Measurements from ENCODE around the gene NACC2. TPM values are rescaled to one million over a fixed set of nuclear protein-coding genes. Genes with fewer than 3 reads are reported as not detected.

Gene NACC2
- total RNA-seq, 1 experiment from 2014 or later: 62.0 TPM

GRCh38 chr9:136006169-136006568 lies 88.9 kb downstream of the NACC2 start:
- Histone ChIP-seq H3K27me3 (ENCODE audit: control insufficient read depth, insufficient read depth, low read length) (no peaks in the 10 kb centered on the region), H3K36me3 (ENCODE audit: control insufficient read depth, insufficient read depth, low read length) (no peaks in the 10 kb centered on the region), H3K4me3 (ENCODE audit: low read depth in 2 of 2, low read length in 2 of 2) (no peak overlapping the region), H3K27ac (ENCODE audit: low read length) (no peak overlapping the region), H3K9me3 (ENCODE audit: control insufficient read depth, insufficient read depth, low read depth, low read length) (no peaks in the 10 kb centered on the region), H3K4me1 (ENCODE audit: control insufficient read depth, insufficient read depth, low read length) (peaks cover 28% of the 10 kb centered on the region)
- no peak for TF ChIP-seq REST (IDR thresholded peaks at IDR 0.05; ENCODE audit: insufficient read depth in 1 of 2, low read depth in 2 of 2, low read length in 1 of 2)
- no peak for TF ChIP-seq CTCF (IDR thresholded peaks at IDR 0.05)
- TF ChIP-seq SIN3A (IDR thresholded peaks at IDR 0.05; ENCODE audit: borderline replicate concordance, insufficient read depth, low read depth, low read length): no peak
- no peak for TF ChIP-seq TCF7L2 (IDR thresholded peaks at IDR 0.05; ENCODE audit: low read depth, low read length)
- TF ChIP-seq POLR2AphosphoS5 (IDR thresholded peaks at IDR 0.05; ENCODE audit: low read depth, low read length): no peak
- ChIA-PET POLR2A (no interaction called here), CTCF (no interaction called here)
- in situ Hi-C loops (cut with HindIII; ENCODE audit: low pct_unique_long_range_greater_than_20kb, low sequenced_read_pairs): no loop called here
- intact Hi-C loops (cut with micrococcal nuclease; ENCODE audit: unreplicated experiment): no loop called here
- ATAC-seq (no peak), DNase-seq (ENCODE audit: low read depth, low spot score) (no peak)
- no TSS peak for BruUV-seq (replicated peaks)

- in situ Hi-C loops (cut with HindIII; ENCODE audit: low pct_unique_long_range_greater_than_20kb, low sequenced_read_pairs): no loop called here
These were observed 90.4 kb downstream of the NACC2 start for GRCh38 chr9:136004712-136005111.

More at GRCh38 chr9:136004712-136005111, 90.4 kb downstream of the NACC2 start:
- no peaks in the 10 kb centered on the region for H3K36me3 ChIP-seq (ENCODE audit: control insufficient read depth, insufficient read depth, low read length)
- intact Hi-C loops (cut with micrococcal nuclease; ENCODE audit: unreplicated experiment): no loop called here
- H3K9me3 ChIP-seq (ENCODE audit: control insufficient read depth, insufficient read depth, low read depth, low read length): no peaks in the 10 kb centered on the region
- H3K4me1 ChIP-seq (ENCODE audit: control insufficient read depth, insufficient read depth, low read length): peaks cover 28% of the 10 kb centered on the region
- ChIA-PET CTCF (no interaction called here), POLR2A (no interaction called here)
- ATAC-seq (no peak), DNase-seq (ENCODE audit: low read depth, low spot score) (no peak)
- TF ChIP-seq REST (IDR thresholded peaks at IDR 0.05; ENCODE audit: insufficient read depth in 1 of 2, low read depth in 2 of 2, low read length in 1 of 2) (no peak), POLR2AphosphoS5 (IDR thresholded peaks at IDR 0.05; ENCODE audit: low read depth, low read length) (no peak), CTCF (IDR thresholded peaks at IDR 0.05) (no peak), TCF7L2 (IDR thresholded peaks at IDR 0.05; ENCODE audit: low read depth, low read length) (no peak), SIN3A (IDR thresholded peaks at IDR 0.05; ENCODE audit: borderline replicate concordance, insufficient read depth, low read depth, low read length) (no peak)
- no peaks in the 10 kb centered on the region for H3K27me3 ChIP-seq (ENCODE audit: control insufficient read depth, insufficient read depth, low read length)
- no TSS peak for BruUV-seq (replicated peaks)
- H3K27ac ChIP-seq (ENCODE audit: low read length): no peak overlapping the region
- no peak overlapping the region for H3K4me3 ChIP-seq (ENCODE audit: low read depth in 2 of 2, low read length in 2 of 2)
